ENCODE results near the gene DOK7. TPM values are rescaled to one million over a fixed set of nuclear protein-coding genes. Genes with fewer than 3 reads are reported as not detected.

The DOK7 gene
- total and polyA plus RNA-seq, 2 donors (not counting 3 experiments of a cell fraction or from before 2014, with no cell fraction given): not detected

DNA sequence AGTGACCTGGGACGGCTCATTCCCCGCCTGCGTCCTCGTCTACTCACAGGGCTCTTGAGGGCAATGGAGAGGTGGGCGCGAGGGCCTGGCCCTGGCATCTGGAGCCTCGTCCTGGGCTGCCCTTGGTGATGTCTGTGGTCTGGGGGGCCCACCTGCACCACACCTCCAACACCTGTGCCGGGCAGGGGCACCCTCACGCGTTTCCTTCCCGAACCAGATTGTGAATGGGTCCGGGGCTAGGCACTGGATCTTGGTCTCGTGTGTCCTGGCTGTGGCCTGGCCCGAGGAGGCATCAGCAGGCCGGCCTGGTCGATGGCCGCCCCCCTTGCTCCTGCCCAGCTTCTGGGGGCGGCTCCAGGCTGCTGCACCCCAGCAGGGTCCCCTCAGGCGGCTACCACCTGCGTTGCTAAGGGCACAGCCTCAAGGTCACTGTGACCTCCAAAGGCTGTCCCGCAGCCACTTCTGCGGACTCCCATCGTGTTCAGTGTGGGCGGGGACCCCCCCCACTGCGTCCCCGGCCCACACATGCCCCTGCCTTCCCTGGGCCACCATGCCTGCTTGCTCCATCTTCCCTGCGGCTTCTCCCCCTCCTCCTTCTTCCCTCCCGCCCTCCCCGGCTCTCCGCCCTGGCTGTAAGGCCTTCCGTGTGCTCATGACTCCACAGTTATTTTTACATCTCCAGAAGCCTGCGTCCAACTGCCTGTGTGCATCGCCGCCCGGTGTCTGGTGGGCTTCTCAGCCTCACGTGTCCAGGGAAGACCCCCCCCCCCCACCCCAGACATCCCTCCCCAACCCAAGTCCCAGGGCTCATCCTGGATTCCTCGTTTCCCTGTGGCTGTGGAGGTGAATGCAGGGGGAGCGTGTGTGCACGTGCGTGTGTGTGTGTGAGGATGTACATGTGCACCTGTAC, 3.8 kb downstream of the DOK7 start:
- Histone ChIP-seq H3K4me3 (replicated peaks in 1 of 3; ENCODE audit: insufficient read depth in 1 of 3, low read depth in 1 of 3, low read length in 3 of 3) (no peak overlapping the region), H3K36me3 (ENCODE audit: control insufficient read depth in 2 of 2, extremely low read depth in 1 of 2, insufficient read depth in 2 of 2, low read length in 2 of 2) (no peaks in the 10 kb centered on the region), H3K9ac (replicated peaks; ENCODE audit: extremely low read depth, insufficient read depth, low read length) (no peak overlapping the region), H3K9me1 (replicated peaks; ENCODE audit: control insufficient read depth, extremely low read depth, insufficient read depth, low read length) (no peaks in the 10 kb centered on the region), H3K4me1 (ENCODE audit: control insufficient read depth, extremely low read depth, insufficient read depth, low read length) (no peaks in the 10 kb centered on the region), H4K20me1 (replicated peaks; ENCODE audit: control insufficient read depth, extremely low read depth, insufficient read depth, low read length) (no peaks in the 10 kb centered on the region), H3K27me3 (ENCODE audit: control insufficient read depth in 2 of 2, insufficient read depth in 2 of 2, low read length in 2 of 2) (peaks cover 6 to 9% of the 10 kb centered on the region in 2 experiments), H3K27ac (ENCODE audit: insufficient read depth, low read depth, low read length) (no peak overlapping the region), H3K79me2 (ENCODE audit: control insufficient read depth, insufficient read depth, low read length) (no peaks in the 10 kb centered on the region), H3K9me3 (replicated peaks; ENCODE audit: control insufficient read depth, insufficient read depth, low read length) (no peaks in the 10 kb centered on the region), H3K4me2 (ENCODE audit: insufficient read depth, low read length) (no peak overlapping the region), H2AFZ (ENCODE audit: low read depth, low read length) (no peak overlapping the region)
- no peak for FAIRE-seq
- POLR2A ChIA-PET: no interaction called here
- TF ChIP-seq GATA2 (IDR thresholded peaks at IDR 0.05; ENCODE audit: insufficient read depth, insufficient read length, low read depth, low read length) (no peak), JUN (IDR thresholded peaks at IDR 0.05; ENCODE audit: borderline replicate concordance, insufficient read depth, insufficient read length, low read depth) (no peak), MYC (IDR thresholded peaks at IDR 0.05; ENCODE audit: low read depth, low read length) (no peak), EZH2 (IDR thresholded peaks at IDR 0.05; ENCODE audit: borderline replicate concordance, low read depth, low read length, severe bottlenecking) (no peak), POLR2AphosphoS5 (IDR thresholded peaks at IDR 0.05; ENCODE audit: insufficient read depth, low read depth, low read length) (no peak), FOS (IDR thresholded peaks at IDR 0.05; ENCODE audit: borderline replicate concordance, insufficient read depth, low read length) (no peak), POLR2A (IDR thresholded peaks at IDR 0.05; ENCODE audit: low read depth, low read length) (no peak)
- TF ChIP-seq, protein P1, sequence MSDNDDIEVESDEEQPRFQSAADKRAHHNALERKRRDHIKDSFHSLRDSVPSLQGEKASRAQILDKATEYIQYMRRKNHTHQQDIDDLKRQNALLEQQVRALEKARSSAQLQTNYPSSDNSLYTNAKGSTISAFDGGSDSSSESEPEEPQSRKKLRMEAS (IDR thresholded peaks at IDR 0.05; ENCODE audit: insufficient read depth, insufficient read length): no peak
- TF ChIP-seq, protein P2, sequence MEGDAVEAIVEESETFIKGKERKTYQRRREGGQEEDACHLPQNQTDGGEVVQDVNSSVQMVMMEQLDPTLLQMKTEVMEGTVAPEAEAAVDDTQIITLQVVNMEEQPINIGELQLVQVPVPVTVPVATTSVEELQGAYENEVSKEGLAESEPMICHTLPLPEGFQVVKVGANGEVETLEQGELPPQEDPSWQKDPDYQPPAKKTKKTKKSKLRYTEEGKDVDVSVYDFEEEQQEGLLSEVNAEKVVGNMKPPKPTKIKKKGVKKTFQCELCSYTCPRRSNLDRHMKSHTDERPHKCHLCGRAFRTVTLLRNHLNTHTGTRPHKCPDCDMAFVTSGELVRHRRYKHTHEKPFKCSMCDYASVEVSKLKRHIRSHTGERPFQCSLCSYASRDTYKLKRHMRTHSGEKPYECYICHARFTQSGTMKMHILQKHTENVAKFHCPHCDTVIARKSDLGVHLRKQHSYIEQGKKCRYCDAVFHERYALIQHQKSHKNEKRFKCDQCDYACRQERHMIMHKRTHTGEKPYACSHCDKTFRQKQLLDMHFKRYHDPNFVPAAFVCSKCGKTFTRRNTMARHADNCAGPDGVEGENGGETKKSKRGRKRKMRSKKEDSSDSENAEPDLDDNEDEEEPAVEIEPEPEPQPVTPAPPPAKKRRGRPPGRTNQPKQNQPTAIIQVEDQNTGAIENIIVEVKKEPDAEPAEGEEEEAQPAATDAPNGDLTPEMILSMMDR (IDR thresholded peaks at IDR 0.05; ENCODE audit: extremely low read depth in 1 of 2, insufficient read depth in 1 of 2, low read depth in 1 of 2, low read length in 2 of 2): no peak
- dilution Hi-C loops (cut with MboI; ENCODE audit: extremely low pct_ligation_motif_present, low sequenced_read_pairs): no loop called here
- CTCF ChIA-PET: interaction anchor here (1.1 kb wide), 1 partner anchor 14 kb away, joined by 3 read pairs; no protein-coding TSS in a partner anchor
- no TSS peak for BruUV-seq (replicated peaks)
- intact Hi-C loops (cut with micrococcal nuclease): no loop called here
- no peak for DNase-seq (ENCODE audit: low read depth, low spot score)

All from endothelial cell of umbilical vein (primary cell).